HTR-8/SVneo (cell line): Measurements from ENCODE around the gene EIF4H.
"Not testable (repeated sequence)": the region's sequence is repeated elsewhere in the genome, so short reads cannot be mapped to it uniquely, and the experiment has no call there.

Experiments
- DNase-seq: peaks from one replicate; pipeline ENCODE4 v3.0.0; 2011; ENCODE audit warnings: low spot score, mixed read lengths; ENCODE audit not compliant: insufficient read length
- FAIRE-seq: peaks from 2 replicates; lab custom pipeline; 2011; peaks lifted over from hg19 to GRCh38; lab: Jason Lieb, UNC

Gene EIF4H

GRCh38 chr7:74222851-74223710, 48.9 kb downstream of the EIF4H start:
- FAIRE-seq, result no peak
- no peak for DNase-seq

GRCh38 chr7:74223711-74224510, 49.8 kb downstream of the EIF4H start:
- DNase-seq (no peak), FAIRE-seq (no peak)

- DNase-seq, result no peak
- no peak for FAIRE-seq
Measured at GRCh38 chr7:74224511-74224832, 50.3 kb downstream of the EIF4H start.

- FAIRE-seq, DNase-seq: not testable (repeated sequence)
Measured at GRCh38 chr7:74224907-74225306, 50.8 kb downstream of the EIF4H start.

GRCh38 chr7:74225400-74225799, 51.2 kb downstream of the EIF4H start:
- no peak for FAIRE-seq
- DNase-seq, result no peak

- DNase-seq (no peak), FAIRE-seq (no peak)
Measured at GRCh38 chr7:74226633-74227032, 52.5 kb downstream of the EIF4H start.

GRCh38 chr7:74228951-74229900, 55.1 kb downstream of the EIF4H start:
- FAIRE-seq (no peak), DNase-seq (no peak)

GRCh38 chr7:74230446-74231231, 56.5 kb downstream of the EIF4H start:
- DNase-seq (no peak), FAIRE-seq (no peak)

- FAIRE-seq (no peak), DNase-seq (no peak)
Measured at GRCh38 chr7:74231232-74231590, 57.1 kb downstream of the EIF4H start.

GRCh38 chr7:74233655-74234285, 59.6 kb downstream of the EIF4H start:
- no peak for DNase-seq

GRCh38 chr7:74235518-74236268, 61.5 kb downstream of the EIF4H start:
- DNase-seq, result no peak
- no peak for FAIRE-seq

More at GRCh38 chr7:74233655-74234285, 59.6 kb downstream of the EIF4H start:
- no peak for FAIRE-seq

GRCh38 chr7:74236284-74236683, 62.1 kb downstream of the EIF4H start:
- no peak for DNase-seq
- FAIRE-seq, result no peak

- DNase-seq, result no peak
- no peak for FAIRE-seq
Measured at GRCh38 chr7:74240482-74240881, 66.3 kb downstream of the EIF4H start.

- no peak for DNase-seq
- FAIRE-seq, result no peak
Measured at GRCh38 chr7:74242122-74242443, 67.9 kb downstream of the EIF4H start.

GRCh38 chr7:74246497-74246896, 72.3 kb downstream of the EIF4H start:
- no peak for DNase-seq
- no peak for FAIRE-seq
